ENCODE measurements around the gene FKBP6.
A peak's percentile ranks its signal among the peaks of the same experiment; 100 is the strongest.
"Not testable (repeated sequence)": the region's sequence is repeated elsewhere in the genome, so short reads cannot be mapped to it uniquely, and the experiment has no call there.

The FKBP6 gene

GRCh38 chr7:73324081-73324845, 3.7 kb upstream of the FKBP6 start:
- DNase-seq: peak in 8 of 14 donors; percentile 3 to 31 (median 20)

- DNase-seq: not testable (repeated sequence)
Measured at GRCh38 chr7:73325424-73325823, 2.5 kb upstream of the FKBP6 start.

GRCh38 chr7:73327449-73327848, 512 bp upstream of the FKBP6 start:
- not testable (repeated sequence) for DNase-seq

GRCh38 chr7:73328696-73329095, 735 bp downstream of the FKBP6 start:
- DNase-seq: no peak

GRCh38 chr7:73329861-73330581, 2.1 kb downstream of the FKBP6 start:
- DNase-seq: peak in 2 of 14 donors; percentile 4 to 8

GRCh38 chr7:73330772-73331171, 2.8 kb downstream of the FKBP6 start:
- DNase-seq: no peak

- no peak for DNase-seq
Measured at GRCh38 chr7:73332447-73332846, 4.5 kb downstream of the FKBP6 start.

- DNase-seq: no peak
Measured at GRCh38 chr7:73338321-73338720, 10.4 kb downstream of the FKBP6 start.

GRCh38 chr7:73340514-73340913, 12.6 kb downstream of the FKBP6 start:
- peak in 1 of 14 donors; percentile 3 for DNase-seq

- DNase-seq: no peak
Measured at GRCh38 chr7:73341877-73342276, 13.9 kb downstream of the FKBP6 start.

- DNase-seq: peak in 3 of 14 donors; percentile 1 to 31 (median 16)
Measured at GRCh38 chr7:73342645-73343044, 14.7 kb downstream of the FKBP6 start.

GRCh38 chr7:73343671-73344380, 15.9 kb downstream of the FKBP6 start:
- DNase-seq: no peak

GRCh38 chr7:73345538-73345937, 17.6 kb downstream of the FKBP6 start:
- no peak for DNase-seq

- DNase-seq: no peak
Measured at GRCh38 chr7:73345951-73346350, 18.0 kb downstream of the FKBP6 start.

GRCh38 chr7:73349763-73350162, 21.8 kb downstream of the FKBP6 start:
- DNase-seq: no peak

GRCh38 chr7:73350306-73351068, 22.5 kb downstream of the FKBP6 start:
- DNase-seq: no peak

GRCh38 chr7:73351447-73352167, 23.6 kb downstream of the FKBP6 start:
- no peak for DNase-seq

- no peak for DNase-seq
Measured at GRCh38 chr7:73352784-73353183, 24.8 kb downstream of the FKBP6 start.

- DNase-seq: no peak
Measured at GRCh38 chr7:73353243-73353642, 25.3 kb downstream of the FKBP6 start.

- no peak for DNase-seq
Measured at GRCh38 chr7:73354196-73354595, 26.2 kb downstream of the FKBP6 start.

- no peak for DNase-seq
Measured at GRCh38 chr7:73354821-73355220, 26.9 kb downstream of the FKBP6 start.

GRCh38 chr7:73356159-73356558, 28.2 kb downstream of the FKBP6 start:
- DNase-seq: no peak
